Caki2 (cell line): ENCODE data around the gene TMA7B. TPM values are rescaled to one million over a fixed set of nuclear protein-coding genes. Genes with fewer than 3 reads are reported as not detected.

Experiments
- DNase-seq: peaks from one replicate; pipeline ENCODE4 v3.0.0-alpha.2; 2015; ENCODE audit warnings: low read depth
- in situ Hi-C: cut with HindIII; loops from 2 replicates; pipeline ENCODE4 v1.10.0; 2016; ENCODE audit warnings: low sequenced_read_pairs, low pct_unique_long_range_greater_than_20kb, mixed read lengths
- total RNA-seq: library from RNA; depleted of rRNA; stranded (reverse); fragments of >200 nt; shearing (Covaris generic); gene quantifications from 2 replicates; pipeline ENCODE4 v1.2.3, GENCODE V29; 2014; ENCODE audit warnings: low replicate concordance

TMA7B gene
- total RNA-seq, 1 experiment from 2014 or later: not detected

GRCh38 chr22:39994041-39994565 is 33.9 kb downstream of the TMA7B start:
- DNase-seq: no peak
- in situ Hi-C loops: no loop called here

GRCh38 chr22:39994566-39995392 is 34.6 kb downstream of the TMA7B start, which contains the start of gene FAM83F:
TSS of gene FAM83F (plus strand) at chr22:39994954. CDS start at chr22:39995043, 89 bp downstream.
- in situ Hi-C loops: no loop called here
- no peak for DNase-seq

GRCh38 chr22:39995393-39996252 is 35.4 kb downstream of the TMA7B start:
- DNase-seq: no peak
- in situ Hi-C loops: no loop called here

- DNase-seq: no peak
- in situ Hi-C loops: no loop called here
Measured at GRCh38 chr22:39996732-39997131, 36.5 kb downstream of the TMA7B start.

GRCh38 chr22:39997421-39997820 is 37.2 kb downstream of the TMA7B start:
- in situ Hi-C loops: no loop called here
- no peak for DNase-seq

- in situ Hi-C loops: no loop called here
- DNase-seq: peak; percentile 66
Measured at GRCh38 chr22:39997939-39998726, 37.9 kb downstream of the TMA7B start.

GRCh38 chr22:39999144-39999757 is 39.1 kb downstream of the TMA7B start:
- peak; percentile 67 for DNase-seq
- in situ Hi-C loops: no loop called here

GRCh38 chr22:40000171-40000570 is 40.0 kb downstream of the TMA7B start:
- in situ Hi-C loops: no loop called here

GRCh38 chr22:40001106-40001505 is 40.9 kb downstream of the TMA7B start:
- DNase-seq: no peak
- in situ Hi-C loops: no loop called here

More at GRCh38 chr22:40000171-40000570, 40.0 kb downstream of the TMA7B start:
- no peak for DNase-seq

GRCh38 chr22:40001800-40002577 is 41.8 kb downstream of the TMA7B start:
- in situ Hi-C loops: no loop called here
- no peak for DNase-seq

GRCh38 chr22:40002935-40003715 is 42.9 kb downstream of the TMA7B start:
- in situ Hi-C loops: no loop called here
- DNase-seq: no peak

GRCh38 chr22:40004836-40005235 is 44.6 kb downstream of the TMA7B start:
- in situ Hi-C loops: no loop called here
- DNase-seq: no peak

GRCh38 chr22:40006641-40007040 is 46.4 kb downstream of the TMA7B start:
- DNase-seq: no peak
- in situ Hi-C loops: no loop called here

- no peak for DNase-seq
- in situ Hi-C loops: no loop called here
Measured at GRCh38 chr22:40007853-40008710, 47.9 kb downstream of the TMA7B start.

- DNase-seq: no peak
- in situ Hi-C loops: no loop called here
Measured at GRCh38 chr22:40008726-40009291, 48.6 kb downstream of the TMA7B start.
